ENCODE data around the gene TULP4.
"Not testable (repeated sequence)": the region's sequence is repeated elsewhere in the genome, so short reads cannot be mapped to it uniquely, and the experiment has no call there.

TULP4 gene

GRCh38 chr6:158502263-158502950 is 190.1 kb downstream of the TULP4 start:
- no peak for DNase-seq (ENCODE audit: low read depth)

- DNase-seq (ENCODE audit: low read depth) = no peak
These were observed 191.0 kb downstream of the TULP4 start for GRCh38 chr6:158503222-158503621.

- DNase-seq (ENCODE audit: low read depth) = no peak
These were observed 191.6 kb downstream of the TULP4 start for GRCh38 chr6:158503846-158504245.

- DNase-seq (ENCODE audit: low read depth) = no peak
These were observed 192.9 kb downstream of the TULP4 start for GRCh38 chr6:158505194-158505593.

GRCh38 chr6:158506601-158507000 is 194.3 kb downstream of the TULP4 start:
- DNase-seq (ENCODE audit: low read depth) = no peak

- no peak for DNase-seq (ENCODE audit: low read depth)
These were observed 194.9 kb downstream of the TULP4 start for GRCh38 chr6:158507174-158507573.

GRCh38 chr6:158508450-158508849 is 196.2 kb downstream of the TULP4 start:
- DNase-seq (ENCODE audit: low read depth) = no peak

GRCh38 chr6:158509465-158509864 is 197.2 kb downstream of the TULP4 start:
- DNase-seq (ENCODE audit: low read depth) = no peak

GRCh38 chr6:158512809-158513208 is 200.5 kb downstream of the TULP4 start:
- no peak for DNase-seq (ENCODE audit: low read depth)

- DNase-seq (ENCODE audit: low read depth) = no peak
These were observed 201.9 kb downstream of the TULP4 start for GRCh38 chr6:158514176-158514575.

- no peak for DNase-seq (ENCODE audit: low read depth)
These were observed 202.7 kb downstream of the TULP4 start for GRCh38 chr6:158514991-158515390.

- no peak for DNase-seq (ENCODE audit: low read depth)
These were observed 203.8 kb downstream of the TULP4 start for GRCh38 chr6:158516098-158516497.

- no peak for DNase-seq (ENCODE audit: low read depth)
These were observed 204.8 kb downstream of the TULP4 start for GRCh38 chr6:158517038-158517437.

- DNase-seq (ENCODE audit: low read depth) = no peak
These were observed 205.3 kb downstream of the TULP4 start for GRCh38 chr6:158517581-158517980.

GRCh38 chr6:158518191-158519127 is 206.2 kb downstream of the TULP4 start:
- peak; percentile 18 for DNase-seq (ENCODE audit: low read depth)

- DNase-seq (ENCODE audit: low read depth) = no peak
These were observed 207.0 kb downstream of the TULP4 start for GRCh38 chr6:158519300-158519699.

GRCh38 chr6:158519761-158520160 is 207.5 kb downstream of the TULP4 start:
- no peak for DNase-seq (ENCODE audit: low read depth)

- DNase-seq (ENCODE audit: low read depth) = not testable (repeated sequence)
These were observed 208.7 kb downstream of the TULP4 start for GRCh38 chr6:158520975-158521374.

- no peak for DNase-seq (ENCODE audit: low read depth)
These were observed 209.5 kb downstream of the TULP4 start for GRCh38 chr6:158521759-158522158.

GRCh38 chr6:158522616-158523015 is 210.4 kb downstream of the TULP4 start:
- no peak for DNase-seq (ENCODE audit: low read depth)

GRCh38 chr6:158524311-158524710 is 212.0 kb downstream of the TULP4 start:
- DNase-seq (ENCODE audit: low read depth) = no peak

GRCh38 chr6:158527858-158528257 is 215.6 kb downstream of the TULP4 start:
- DNase-seq (ENCODE audit: low read depth) = not testable (repeated sequence)

- DNase-seq (ENCODE audit: low read depth) = no peak
These were observed 216.6 kb downstream of the TULP4 start for GRCh38 chr6:158528826-158529225.

Data from T-helper 22 cell (primary cell).